Measurements from ENCODE around the gene ARMH2.

- TF ChIP-seq CTCF (IDR thresholded peaks at IDR 0.05) (no peak), POLR2A (IDR thresholded peaks at IDR 0.05) (no peak)
Observed at GRCh38 chr6:24807584-24807983, 8.9 kb upstream of the ARMH2 start.
